Mesenchymal stem cell (in vitro differentiated cells and primary cell): ENCODE data around the gene NAGS.

Source experiments
- DNase-seq: peaks from one replicate; pipeline ENCODE4 v3.0.0-alpha.2; 2013
- H2AFZ ChIP-seq: one replicate; pipeline ENCODE4 v1.6.1; 2013; ENCODE audit warnings: low read depth, mild to moderate bottlenecking, control low read depth, inconsistent platforms, low read length, moderate library complexity
- H2AK5ac ChIP-seq: 2 replicates; pipeline ENCODE4 v1.6.1; 2013; ENCODE audit warnings: low read length, moderate library complexity, mild to moderate bottlenecking, inconsistent platforms; ENCODE audit not compliant: severe bottlenecking
- H2BK120ac ChIP-seq: one replicate; pipeline ENCODE4 v1.6.1; 2013; ENCODE audit warnings: low read depth, mild to moderate bottlenecking, inconsistent platforms, low read length, moderate library complexity
- H2BK12ac ChIP-seq, 2 experiments: one replicate each; pipeline ENCODE4 v1.6.1; 2013; ENCODE audit warnings: inconsistent platforms in 2 of 2, low read length in 2 of 2, mild to moderate bottlenecking in 2 of 2, moderate library complexity in 2 of 2, control low read depth in 1 of 2
- H2BK15ac ChIP-seq: one replicate; pipeline ENCODE4 v1.6.1; 2013; ENCODE audit warnings: mild to moderate bottlenecking, low read depth, inconsistent platforms; ENCODE audit not compliant: poor library complexity, severe bottlenecking
- H2BK5ac ChIP-seq: 2 replicates; pipeline ENCODE4 v1.6.1; 2013; ENCODE audit warnings: low read depth, mild to moderate bottlenecking, low read length, control low read depth, inconsistent platforms; ENCODE audit not compliant: poor library complexity, severe bottlenecking
- H3K14ac ChIP-seq, 2 experiments: one replicate each; pipeline ENCODE4 v1.6.1; 2013; ENCODE audit warnings: inconsistent platforms in 2 of 2, low read length in 2 of 2, control low read depth in 1 of 2, mild to moderate bottlenecking in 1 of 2, moderate library complexity in 1 of 2
- H3K18ac ChIP-seq, 2 experiments: one replicate each; pipeline ENCODE4 v1.6.1; 2013; ENCODE audit warnings: inconsistent platforms in 2 of 2, low read length in 2 of 2, control low read depth in 1 of 2, low read depth in 1 of 2, mild to moderate bottlenecking in 1 of 2
- H3K23ac ChIP-seq, 2 experiments: one replicate each; pipeline ENCODE4 v1.6.1; 2013; ENCODE audit warnings: inconsistent platforms in 2 of 2, low read length in 2 of 2, mild to moderate bottlenecking in 2 of 2, moderate library complexity in 2 of 2, control low read depth in 1 of 2
- H3K27ac ChIP-seq: 2 replicates; pipeline ENCODE4 v1.5.1; 2013; ENCODE audit warnings: mild to moderate bottlenecking, moderate library complexity, low read length, control low read depth, inconsistent platforms; ENCODE audit not compliant: poor library complexity, severe bottlenecking
- H3K27me3 ChIP-seq, 2 experiments: 2 replicates each; pipeline versions ENCODE4 v1.6.1 to v1.7.0; 2013; ENCODE audit warnings: low read length in 2 of 2, mild to moderate bottlenecking in 2 of 2, moderate library complexity in 2 of 2, control low read depth in 1 of 2, inconsistent platforms in 1 of 2; ENCODE audit not compliant: control insufficient read depth in 1 of 2, insufficient read depth in 1 of 2
- H3K36me3 ChIP-seq, 2 experiments: 2 replicates each; pipeline versions ENCODE4 v1.6.1 to v1.7.0; 2013; ENCODE audit warnings: low read length in 2 of 2, control low read depth in 1 of 2, inconsistent platforms in 1 of 2, low read depth in 1 of 2, mild to moderate bottlenecking in 1 of 2; ENCODE audit not compliant: insufficient read depth in 2 of 2, control insufficient read depth in 1 of 2
- H3K4ac ChIP-seq, 2 experiments: one replicate each; pipeline ENCODE4 v1.6.1; 2013; ENCODE audit warnings: inconsistent platforms in 2 of 2, low read length in 2 of 2, mild to moderate bottlenecking in 2 of 2, moderate library complexity in 2 of 2, control low read depth in 1 of 2, low read depth in 1 of 2
- H3K4me1 ChIP-seq: 2 replicates; pipeline ENCODE4 v1.6.1; 2013; ENCODE audit warnings: low read depth, low read length, control low read depth; ENCODE audit not compliant: control insufficient read depth, insufficient read depth
- H3K4me2 ChIP-seq: 2 replicates; pipeline ENCODE4 v1.6.1; 2013; ENCODE audit warnings: low read length, mild to moderate bottlenecking, inconsistent platforms; ENCODE audit not compliant: poor library complexity, severe bottlenecking
- H3K4me3 ChIP-seq, 2 experiments: 2 replicates each; pipeline versions ENCODE4 v1.5.1 to v1.7.0; 2013; ENCODE audit warnings: low read length in 2 of 2, mild to moderate bottlenecking in 2 of 2, control low read depth in 1 of 2, low read depth in 1 of 2; ENCODE audit not compliant: insufficient read depth in 1 of 2
- H3K79me1 ChIP-seq: replicated peaks from 2 replicates; pipeline ENCODE4 v1.6.1; 2013; ENCODE audit warnings: mild to moderate bottlenecking, control low read depth, low read length, inconsistent platforms; ENCODE audit not compliant: poor library complexity, severe bottlenecking
- H3K9ac ChIP-seq: 2 replicates; pipeline ENCODE4 v1.7.0; 2013; ENCODE audit warnings: mild to moderate bottlenecking, low read length, moderate library complexity
- H3K9me3 ChIP-seq: 2 replicates; pipeline ENCODE4 v1.7.0; 2013; ENCODE audit warnings: mild to moderate bottlenecking, low read length; ENCODE audit not compliant: control insufficient read depth
- H4K8ac ChIP-seq: one replicate; pipeline ENCODE4 v1.6.1; 2013; ENCODE audit warnings: inconsistent platforms, mild to moderate bottlenecking, low read length, moderate library complexity
- H4K91ac ChIP-seq: one replicate; pipeline ENCODE4 v1.6.1; 2013; ENCODE audit warnings: mild to moderate bottlenecking, low read length, inconsistent platforms
- WGBS: methylation state at CpG from one replicate; pipeline ENCODE4 v1.1.7; 2013; ENCODE audit warnings: mixed read lengths; 5-methylcytosine and 5-hydroxymethylcytosine counted together

Gene NAGS

GRCh38 chr17:44006598-44007345 is 2.4 kb downstream of the NAGS start:
- Histone ChIP-seq H3K36me3 (peaks cover 12 to 29% of the 10 kb centered on the region in 2 experiments), H3K27me3 (peaks cover 0 to 16% of the 10 kb centered on the region in 2 experiments), H3K4me2 (peak overlapping the region; percentile 83), H2BK120ac (no peak overlapping the region), H3K23ac (no peak overlapping the region), H3K4me1 (peaks cover 39% of the 10 kb centered on the region), H2BK12ac (peak overlapping the region; percentile 15 to 64), H3K79me1 (peaks cover 25% of the 10 kb centered on the region), H2AFZ (peak overlapping the region; percentile 48), H2BK15ac (peak overlapping the region; percentile 60), H3K18ac (peak overlapping the region; percentile 50 to 86), H3K27ac (peak overlapping the region; percentile 29), H3K4me3 (peak overlapping the region; percentile 65 to 81), H4K8ac (peak overlapping the region; percentile 5), H4K91ac (no peak overlapping the region), H3K9me3 (no peaks in the 10 kb centered on the region), H3K9ac (peak overlapping the region; percentile 78), H2AK5ac (no peak overlapping the region), H3K4ac (peak overlapping the region; percentile 9 to 56), H3K14ac (no peak overlapping the region), H2BK5ac (peak overlapping the region; percentile 46)
- DNase-seq, result peak; percentile 95
- 1% methylated on average over 37 of the region's 40 CpGs for WGBS

GRCh38 chr17:44007346-44008204 is 3.2 kb downstream of the NAGS start:
- H2BK5ac ChIP-seq, result peak overlapping the region; percentile 46
- H2BK120ac ChIP-seq, result no peak overlapping the region
- H3K27me3 ChIP-seq, result peaks cover 0 to 16% of the 10 kb centered on the region in 2 experiments
- H3K18ac ChIP-seq, result peak overlapping the region; percentile 50 to 86
- peaks cover 36% of the 10 kb centered on the region for H3K4me1 ChIP-seq
- peak overlapping the region; percentile 76 for H3K9ac ChIP-seq
- H3K36me3 ChIP-seq, result peaks cover 20 to 37% of the 10 kb centered on the region in 2 experiments
- H2AFZ ChIP-seq, result peak overlapping the region; percentile 48
- H4K8ac ChIP-seq, result peak overlapping the region; percentile 35
- H3K9me3 ChIP-seq, result no peaks in the 10 kb centered on the region
- H2BK12ac ChIP-seq, result peak overlapping the region in 1 of 2 experiments; percentile 21
- peak overlapping the region; percentile 29 for H3K27ac ChIP-seq
- 7% methylated on average over 33 of the region's 37 CpGs for WGBS
- peak overlapping the region; percentile 14 for H2AK5ac ChIP-seq
- DNase-seq, result no peak
- peak overlapping the region; percentile 65 to 78 for H3K4me3 ChIP-seq
- peak overlapping the region; percentile 28 to 46 for H3K23ac ChIP-seq
- peak overlapping the region in 1 of 2 experiments; percentile 84 for H3K14ac ChIP-seq
- peak overlapping the region; percentile 9 to 56 for H3K4ac ChIP-seq
- peak overlapping the region; percentile 78 for H3K4me2 ChIP-seq
- peaks cover 31% of the 10 kb centered on the region for H3K79me1 ChIP-seq
- H2BK15ac ChIP-seq, result peak overlapping the region; percentile 60
- no peak overlapping the region for H4K91ac ChIP-seq

GRCh38 chr17:44008205-44008909 is 3.9 kb downstream of the NAGS start:
- Histone ChIP-seq H3K79me1 (peaks cover 37% of the 10 kb centered on the region), H2AK5ac (peak overlapping the region; percentile 14), H3K27me3 (peaks cover 0 to 16% of the 10 kb centered on the region in 2 experiments), H3K36me3 (peaks cover 25 to 37% of the 10 kb centered on the region in 2 experiments), H2BK12ac (peak overlapping the region in 1 of 2 experiments; percentile 21), H3K4me3 (peak overlapping the region in 1 of 2 experiments; percentile 78), H2AFZ (no peak overlapping the region), H3K27ac (no peak overlapping the region), H3K4ac (no peak overlapping the region), H3K9me3 (no peaks in the 10 kb centered on the region), H2BK15ac (no peak overlapping the region), H3K9ac (peak overlapping the region; percentile 76), H3K18ac (peak overlapping the region in 1 of 2 experiments; percentile 21), H2BK120ac (no peak overlapping the region), H4K8ac (no peak overlapping the region), H2BK5ac (no peak overlapping the region), H3K4me1 (peaks cover 41% of the 10 kb centered on the region), H4K91ac (no peak overlapping the region), H3K23ac (peak overlapping the region in 1 of 2 experiments; percentile 28), H3K4me2 (no peak overlapping the region), H3K14ac (no peak overlapping the region)
- DNase-seq, result no peak
- 73% methylated on average over 6 of the region's 6 CpGs for whole genome bisulfite sequencing
